HCT116 (cell line): ENCODE data around the gene DICER1. TPM values are rescaled to one million over a fixed set of nuclear protein-coding genes. Genes with fewer than 3 reads are reported as not detected.

Experiments
- ATAC-seq: fragments of 200-7000 bp; cut with Tn5 transposase; 2 replicates; pipeline ENCODE4 v1.9.1; 2020; ENCODE audit warnings: mild to moderate bottlenecking, moderate library complexity
- BruUV-seq: library from RNA; stranded (reverse); fragments of 400-500 nt; replicated peaks from 2 replicates; lab custom pipeline; 2021; lab: Mats Ljungman, UMichigan
- CTCF ChIA-PET: fragments of 300-600 bp; sonication (Branson Sonifier 250); formaldehyde crosslinking; loops from one replicate; lab custom pipeline; 2021; ENCODE audit warnings: antibody characterized with exemption; lab: Charles Lee
- POLR2A ChIA-PET: fragments of 300-600, 350-600 bp; sonication (Branson Sonifier 250); formaldehyde crosslinking; loops from one replicate; lab custom pipeline; 2021; ENCODE audit warnings: antibody characterized with exemption; lab: Charles Lee
- RAD21 ChIA-PET, 2 experiments: fragments of 300-600 bp; sonication (Branson Sonifier 250); formaldehyde crosslinking; loops; one replicate each; lab custom pipeline; 2023; ENCODE audit warnings: low total read pairs in 2 of 2; ENCODE audit not compliant: uncharacterized antibody in 2 of 2, unreplicated experiment in 2 of 2, low non-redundant PET in 1 of 2; lab: Charles Lee
- DNase-seq: peaks from one replicate; pipeline ENCODE4 v3.0.0-alpha.2; 2010; ENCODE audit warnings: low read depth, low spot score
- H2AFZ ChIP-seq: fragments of 200-600 bp; shearing (Covaris generic), sonication (generic); 2 replicates; pipeline ENCODE4 v1.6.1; 2017; ENCODE audit warnings: low read depth, mixed run types, mixed read lengths, antibody characterized with exemption, low read length; ENCODE audit not compliant: poor library complexity, severe bottlenecking
- H3K27ac ChIP-seq: 2 replicates; pipeline ENCODE4 v1.5.1; 2012; ENCODE audit warnings: low read depth, low read length
- H3K27me3 ChIP-seq: fragments of 200-600 bp; sonication (generic); 2 replicates; pipeline ENCODE4 v1.6.1; 2016; ENCODE audit warnings: mixed run types, low read length, mixed read lengths; ENCODE audit not compliant: insufficient read depth
- H3K36me3 ChIP-seq, 2 experiments: fragments of 200-500 bp in 1 of 2; fragments of 200-600 bp in 1 of 2; sonication (Bioruptor generic) in 1 of 2; sonication (generic) in 1 of 2; 2 replicates each; pipeline versions ENCODE4 v1.5.1 to v1.6.1; 2014 to 2016; ENCODE audit warnings: low read length in 2 of 2, inconsistent platforms in 1 of 2, mixed read lengths in 1 of 2, mixed run types in 1 of 2; ENCODE audit not compliant: insufficient read depth in 2 of 2, control insufficient read depth in 1 of 2
- H3K4me1 ChIP-seq, 2 experiments: fragments of 200-600 bp in 1 of 2; sonication (generic) in 1 of 2; 2 replicates each; pipeline versions ENCODE4 v1.5.1 to v1.6.1; 2012 to 2017; ENCODE audit warnings: low read length in 2 of 2, inconsistent platforms in 1 of 2, mild to moderate bottlenecking in 1 of 2, mixed read lengths in 1 of 2, mixed run types in 1 of 2, moderate library complexity in 1 of 2; ENCODE audit not compliant: insufficient read depth in 2 of 2, control insufficient read depth in 1 of 2
- H3K4me2 ChIP-seq: fragments of 200-600 bp; sonication (generic); 2 replicates; pipeline ENCODE4 v1.6.1; 2017; ENCODE audit warnings: mixed run types, low read length, mixed read lengths
- H3K4me3 ChIP-seq, 2 experiments: fragments of 200-600 bp in 1 of 2; sonication (generic) in 1 of 2; replicated peaks in 1 of 2; 2 replicates each; pipeline ENCODE4 v1.5.1; 2011 to 2016; ENCODE audit warnings: low read length in 2 of 2, control low read depth in 1 of 2, low read depth in 1 of 2, mild to moderate bottlenecking in 1 of 2, mixed read lengths in 1 of 2, mixed run types in 1 of 2
- H3K79me2 ChIP-seq: fragments of 200-600 bp; sonication (generic); 2 replicates; pipeline ENCODE4 v1.6.1; 2017; ENCODE audit warnings: mild to moderate bottlenecking, mixed run types, low read length, moderate library complexity, mixed read lengths; ENCODE audit not compliant: insufficient read depth
- H3K9ac ChIP-seq: fragments of 200-600 bp; sonication (generic); 2 replicates; pipeline ENCODE4 v1.6.1; 2016; ENCODE audit warnings: low read length, mixed read lengths
- H3K9me2 ChIP-seq: fragments of 200-600 bp; sonication (generic), shearing (Covaris generic); 2 replicates; pipeline ENCODE4 v1.6.1; 2017; ENCODE audit warnings: mixed run types, mild to moderate bottlenecking, moderate library complexity; ENCODE audit not compliant: insufficient read depth
- H3K9me3 ChIP-seq, 2 experiments: fragments of 200-500 bp in 1 of 2; fragments of 200-600 bp in 1 of 2; sonication (Bioruptor generic) in 1 of 2; sonication (generic) in 1 of 2; 2 replicates each; pipeline ENCODE4 v1.6.1; 2014 to 2017; ENCODE audit warnings: low read length in 2 of 2, mixed read lengths in 2 of 2, inconsistent platforms in 1 of 2, low read depth in 1 of 2, mild to moderate bottlenecking in 1 of 2, mixed run types in 1 of 2, moderate library complexity in 1 of 2; ENCODE audit not compliant: control insufficient read depth in 1 of 2, insufficient read depth in 1 of 2
- H4K20me1 ChIP-seq: fragments of 200-600 bp; sonication (generic), shearing (Covaris generic); 2 replicates; pipeline ENCODE4 v1.6.1; 2017; ENCODE audit warnings: mixed run types, mild to moderate bottlenecking, moderate library complexity; ENCODE audit not compliant: insufficient read depth
- CEBPB ChIP-seq: IDR thresholded peaks from 2 replicates; pipeline ENCODE4 v1.6.1; 2012; ENCODE audit warnings: low read depth
- EZH2 ChIP-seq: fragments of 200-600 bp; sonication (generic); IDR thresholded peaks from 2 replicates; pipeline ENCODE4 v1.6.1; 2017; ENCODE audit warnings: antibody characterized with exemption, mixed run types
- EZH2phosphoT487 ChIP-seq: fragments of 200-600 bp; IDR thresholded peaks from 2 replicates; pipeline ENCODE4 v1.6.1; 2018; ENCODE audit warnings: antibody characterized with exemption, borderline replicate concordance
- REST ChIP-seq: IDR thresholded peaks from 2 replicates; pipeline ENCODE4 v1.6.1; 2012; ENCODE audit warnings: low read depth
- SIN3A ChIP-seq: IDR thresholded peaks from 2 replicates; pipeline ENCODE4 v1.6.1; 2012; ENCODE audit warnings: low read depth
- ZBTB33 ChIP-seq: IDR thresholded peaks from 2 replicates; pipeline ENCODE4 v1.6.1; 2011; ENCODE audit warnings: mild to moderate bottlenecking, low read length, moderate library complexity; ENCODE audit not compliant: insufficient replicate concordance; ENCODE audit errors: extremely low read depth
- intact Hi-C: fragments of 100-400 bp; cut with micrococcal nuclease; formaldehyde crosslinking; loops from 2 replicates; pipeline ENCODE4 v1.10.0; 2022
- total RNA-seq: library from RNA; stranded (reverse); gene quantifications from one replicate; pipeline ENCODE4 v1.2.1, GENCODE V29; 2021; ENCODE audit not compliant: unreplicated experiment

DICER1 gene
- total RNA-seq, 1 experiment from 2014 or later: 38.6 TPM

GRCh38 chr14:95068080-95068479 lies 89.2 kb downstream of the DICER1 start (continued):
- TF ChIP-seq ZBTB33: no peak

GRCh38 chr14:95067526-95067925 lies 89.8 kb downstream of the DICER1 start:
- Histone ChIP-seq H3K36me3 (no peaks in the 10 kb centered on the region), H2AFZ (no peak overlapping the region), H3K9ac (no peak overlapping the region), H4K20me1 (no peaks in the 10 kb centered on the region), H3K4me1 (no peaks in the 10 kb centered on the region), H3K27me3 (no peaks in the 10 kb centered on the region; the same call in 1 of the 2 replicates), H3K4me3 (no peak overlapping the region), H3K9me2 (no peaks in the 10 kb centered on the region), H3K9me3 (no peaks in the 10 kb centered on the region), H3K79me2 (no peaks in the 10 kb centered on the region), H3K4me2 (no peak overlapping the region), H3K27ac (no peak overlapping the region)
- no peak for ATAC-seq
- intact Hi-C loops: no loop called here
- DNase-seq: no peak
- ChIA-PET RAD21 (no interaction called here), POLR2A (no interaction called here), CTCF (no interaction called here)
- no TSS peak for BruUV-seq
- TF ChIP-seq EZH2phosphoT487: no peak
- no peak for TF ChIP-seq REST
- TF ChIP-seq EZH2: no peak
- TF ChIP-seq SIN3A: no peak
- TF ChIP-seq ZBTB33: no peak
- no peak for TF ChIP-seq CEBPB
